GM12874 (cell line): Measurements from ENCODE around the gene GDA.
A peak's percentile ranks its signal among the peaks of the same experiment; 100 is the strongest.

ENCODE experiments used
- TF ChIP-seq, protein P1 (sequence below): IDR thresholded peaks from 2 replicates; pipeline ENCODE4 v1.5.1; 2011; ENCODE audit warnings: low read depth, mild to moderate bottlenecking, control low read depth, low read length, moderate library complexity; ENCODE audit not compliant: insufficient read depth

GDA gene

DNA sequence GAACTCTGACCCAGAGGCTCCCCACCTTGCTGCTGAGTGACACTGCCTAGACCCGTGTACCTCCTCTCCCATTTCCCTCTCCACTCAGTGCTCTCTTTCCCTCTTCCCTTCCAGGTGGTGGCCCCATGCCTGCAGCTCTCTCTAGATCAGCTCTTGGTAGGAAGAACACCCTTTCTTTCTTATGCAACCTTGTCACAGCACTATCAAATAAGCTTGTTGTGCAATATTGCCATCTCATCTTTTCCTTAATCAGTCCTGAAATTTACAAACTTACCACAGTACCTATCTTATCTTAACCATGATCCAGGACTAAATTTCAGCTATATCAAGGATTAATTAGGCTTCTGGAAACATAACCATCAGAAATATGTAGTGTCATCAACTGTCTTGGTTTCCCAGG lies 127.2 kb downstream of the GDA start:
- TF ChIP-seq, protein P1, sequence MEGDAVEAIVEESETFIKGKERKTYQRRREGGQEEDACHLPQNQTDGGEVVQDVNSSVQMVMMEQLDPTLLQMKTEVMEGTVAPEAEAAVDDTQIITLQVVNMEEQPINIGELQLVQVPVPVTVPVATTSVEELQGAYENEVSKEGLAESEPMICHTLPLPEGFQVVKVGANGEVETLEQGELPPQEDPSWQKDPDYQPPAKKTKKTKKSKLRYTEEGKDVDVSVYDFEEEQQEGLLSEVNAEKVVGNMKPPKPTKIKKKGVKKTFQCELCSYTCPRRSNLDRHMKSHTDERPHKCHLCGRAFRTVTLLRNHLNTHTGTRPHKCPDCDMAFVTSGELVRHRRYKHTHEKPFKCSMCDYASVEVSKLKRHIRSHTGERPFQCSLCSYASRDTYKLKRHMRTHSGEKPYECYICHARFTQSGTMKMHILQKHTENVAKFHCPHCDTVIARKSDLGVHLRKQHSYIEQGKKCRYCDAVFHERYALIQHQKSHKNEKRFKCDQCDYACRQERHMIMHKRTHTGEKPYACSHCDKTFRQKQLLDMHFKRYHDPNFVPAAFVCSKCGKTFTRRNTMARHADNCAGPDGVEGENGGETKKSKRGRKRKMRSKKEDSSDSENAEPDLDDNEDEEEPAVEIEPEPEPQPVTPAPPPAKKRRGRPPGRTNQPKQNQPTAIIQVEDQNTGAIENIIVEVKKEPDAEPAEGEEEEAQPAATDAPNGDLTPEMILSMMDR: no peak

DNA sequence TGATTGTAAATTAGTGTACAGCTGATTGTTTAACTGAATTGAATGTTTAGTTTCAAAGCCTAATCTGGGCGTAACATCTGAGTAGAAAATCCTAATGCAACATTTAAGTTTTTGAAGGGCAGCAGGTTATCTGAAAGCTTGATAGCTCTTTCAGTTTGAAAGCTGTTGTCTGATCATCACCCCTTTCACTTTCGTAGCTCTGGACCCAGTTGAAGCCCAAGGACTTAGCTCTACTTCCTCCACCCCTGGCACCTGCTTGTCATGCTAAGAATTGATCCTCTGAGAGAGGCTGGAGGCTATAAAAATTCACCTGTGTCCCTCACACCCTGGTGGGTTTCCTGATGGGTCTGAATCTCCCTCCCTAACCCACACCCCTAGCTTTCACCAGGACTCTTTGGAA lies 129.7 kb downstream of the GDA start:
- TF ChIP-seq, protein P1: no peak

DNA sequence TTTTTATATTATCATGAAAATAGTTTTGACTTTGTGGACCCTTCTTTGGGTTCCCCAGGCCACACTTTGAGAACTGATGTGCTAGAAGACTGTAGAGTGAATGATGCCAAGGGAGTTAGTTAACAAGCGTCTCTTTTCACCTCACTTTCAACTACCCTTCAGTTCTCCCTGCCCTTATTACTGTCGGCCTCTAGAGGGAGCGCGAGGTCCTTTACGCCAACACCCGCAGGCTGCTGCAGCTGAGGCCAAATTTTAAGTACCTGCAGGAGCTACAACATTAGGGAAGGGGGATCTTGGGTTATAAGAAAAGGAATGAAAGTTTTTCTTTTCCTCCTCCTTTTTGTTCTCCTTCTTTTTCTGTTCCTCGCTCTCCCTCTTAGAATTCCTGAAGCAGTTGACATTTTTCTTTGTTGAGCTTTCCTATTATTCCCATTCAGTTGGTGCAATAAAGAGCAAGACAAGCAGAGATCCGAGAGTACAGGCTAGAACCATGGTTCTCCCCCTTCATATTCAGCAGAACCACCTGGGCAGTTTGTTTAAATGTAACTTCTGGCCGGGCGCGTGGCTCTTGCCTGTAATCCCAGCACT lies 131.8 kb downstream of the GDA start:
- TF ChIP-seq, protein P1: peak; percentile 82

DNA sequence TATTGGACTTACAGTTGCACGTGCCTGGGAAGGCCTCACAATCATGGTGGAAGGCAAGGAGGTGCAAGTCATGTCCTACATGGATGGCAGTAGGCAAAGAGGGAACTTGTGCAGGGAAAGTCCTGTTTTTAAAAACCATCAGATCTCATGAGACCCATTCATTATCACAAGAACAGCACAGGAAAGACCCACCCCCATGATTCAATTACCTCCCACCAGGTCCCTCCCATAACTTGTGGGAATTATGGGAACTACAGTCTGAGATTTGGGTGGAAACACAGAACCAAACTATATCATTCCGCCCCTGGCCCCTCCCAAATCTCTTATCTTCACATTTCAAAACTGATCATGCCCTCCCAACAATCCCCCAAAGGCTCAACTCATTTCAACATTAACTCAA lies 140.2 kb downstream of the GDA start:
- TF ChIP-seq, protein P1: no peak

DNA sequence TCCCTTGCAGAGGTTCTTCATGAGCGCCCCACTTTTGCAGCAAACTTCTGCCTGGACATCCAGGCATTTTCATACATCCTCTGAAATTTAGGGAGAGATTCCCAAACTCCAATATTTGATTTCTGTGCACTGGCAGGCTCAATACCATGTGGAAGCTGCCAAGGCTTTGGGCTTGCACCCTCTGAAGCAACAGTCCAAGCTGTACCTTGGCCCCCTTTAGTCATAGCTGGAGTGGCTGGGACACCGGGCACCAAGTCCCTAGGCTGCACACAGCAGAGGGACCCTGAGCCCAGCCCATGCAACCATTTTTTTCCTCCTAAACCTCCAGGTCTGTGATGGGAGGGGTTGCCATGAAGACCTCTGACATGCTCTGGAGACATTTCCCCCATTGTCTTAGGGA lies 141.1 kb downstream of the GDA start:
- TF ChIP-seq, protein P1: no peak

DNA sequence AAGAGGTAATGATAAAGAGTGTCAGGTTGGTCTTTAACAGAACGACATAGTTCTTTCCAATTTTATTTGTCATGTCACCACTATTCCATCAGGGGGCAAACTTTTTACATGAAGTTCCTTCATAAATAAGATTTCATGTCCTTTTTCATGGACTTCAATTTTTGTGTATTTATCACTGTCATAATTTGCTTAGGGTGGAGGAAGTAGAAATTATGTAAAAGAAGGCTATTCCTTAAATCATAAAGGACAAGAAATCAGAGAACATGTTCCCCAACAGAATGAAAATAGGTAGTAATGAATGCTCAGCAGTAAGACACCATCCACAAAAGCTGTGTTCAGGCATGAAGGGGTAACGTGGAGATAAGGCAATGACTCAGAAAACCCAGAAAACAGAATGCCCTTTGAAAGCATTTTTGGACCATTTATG lies 143.0 kb downstream of the GDA start:
- TF ChIP-seq, protein P1: peak; percentile 20; the same call in 1 of the 2 replicates

DNA sequence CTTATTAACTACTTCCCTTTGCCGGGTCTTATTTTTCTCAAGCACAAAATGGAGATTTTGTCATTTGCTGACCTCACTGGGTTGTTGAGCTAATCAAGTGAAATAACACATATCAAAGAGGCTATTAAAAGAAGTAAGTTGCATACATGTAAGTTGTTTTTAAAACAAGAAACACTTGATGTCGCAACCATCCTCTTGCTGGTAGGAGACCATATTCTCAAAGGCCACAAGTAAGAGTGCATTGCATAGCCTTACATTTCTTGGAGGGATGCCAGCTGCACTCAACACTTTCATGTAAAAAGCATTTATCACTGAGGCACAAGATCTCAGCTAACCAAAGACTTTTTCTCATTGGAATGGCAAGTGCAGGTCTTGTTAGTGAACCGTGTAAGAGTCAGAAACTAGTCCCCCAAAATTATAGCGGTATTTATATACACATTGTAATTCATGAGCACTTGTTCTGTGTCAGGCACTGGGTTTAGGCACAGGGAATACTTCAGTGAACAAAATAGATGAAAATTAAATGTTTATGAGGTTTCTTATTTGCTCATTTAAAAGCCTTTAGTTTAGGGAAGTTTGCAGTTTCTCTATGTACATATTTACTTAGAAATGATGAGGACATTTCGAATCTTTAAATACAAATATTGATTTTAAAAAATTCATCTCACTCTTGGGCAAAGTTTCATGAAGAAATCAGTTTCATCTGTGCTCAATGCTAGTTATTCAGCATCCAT lies 143.8 kb downstream of the GDA start:
- TF ChIP-seq, protein P1: no peak
